ENCODE data around the gene FAM193A.

FAM193A gene, protein sequence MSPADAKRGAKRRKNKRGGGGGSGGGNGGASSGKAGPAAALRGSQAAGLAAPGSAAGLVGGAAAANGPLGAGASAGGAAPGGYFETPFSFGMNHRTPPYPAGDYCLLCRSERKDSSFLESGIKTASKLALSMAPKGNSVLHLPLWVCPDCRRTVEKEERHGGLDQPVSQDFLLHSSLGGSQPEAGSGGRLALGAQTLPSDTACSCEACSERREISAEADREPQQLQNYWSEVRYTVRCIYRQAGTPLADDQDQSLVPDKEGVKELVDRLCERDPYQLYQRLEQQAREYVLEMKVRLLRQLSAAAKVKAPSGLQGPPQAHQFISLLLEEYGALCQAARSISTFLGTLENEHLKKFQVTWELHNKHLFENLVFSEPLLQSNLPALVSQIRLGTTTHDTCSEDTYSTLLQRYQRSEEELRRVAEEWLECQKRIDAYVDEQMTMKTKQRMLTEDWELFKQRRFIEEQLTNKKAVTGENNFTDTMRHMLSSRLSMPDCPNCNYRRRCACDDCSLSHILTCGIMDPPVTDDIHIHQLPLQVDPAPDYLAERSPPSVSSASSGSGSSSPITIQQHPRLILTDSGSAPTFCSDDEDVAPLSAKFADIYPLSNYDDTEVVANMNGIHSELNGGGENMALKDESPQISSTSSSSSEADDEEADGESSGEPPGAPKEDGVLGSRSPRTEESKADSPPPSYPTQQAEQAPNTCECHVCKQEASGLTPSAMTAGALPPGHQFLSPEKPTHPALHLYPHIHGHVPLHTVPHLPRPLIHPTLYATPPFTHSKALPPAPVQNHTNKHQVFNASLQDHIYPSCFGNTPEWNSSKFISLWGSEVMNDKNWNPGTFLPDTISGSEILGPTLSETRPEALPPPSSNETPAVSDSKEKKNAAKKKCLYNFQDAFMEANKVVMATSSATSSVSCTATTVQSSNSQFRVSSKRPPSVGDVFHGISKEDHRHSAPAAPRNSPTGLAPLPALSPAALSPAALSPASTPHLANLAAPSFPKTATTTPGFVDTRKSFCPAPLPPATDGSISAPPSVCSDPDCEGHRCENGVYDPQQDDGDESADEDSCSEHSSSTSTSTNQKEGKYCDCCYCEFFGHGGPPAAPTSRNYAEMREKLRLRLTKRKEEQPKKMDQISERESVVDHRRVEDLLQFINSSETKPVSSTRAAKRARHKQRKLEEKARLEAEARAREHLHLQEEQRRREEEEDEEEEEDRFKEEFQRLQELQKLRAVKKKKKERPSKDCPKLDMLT (N-terminal part only)

DNA sequence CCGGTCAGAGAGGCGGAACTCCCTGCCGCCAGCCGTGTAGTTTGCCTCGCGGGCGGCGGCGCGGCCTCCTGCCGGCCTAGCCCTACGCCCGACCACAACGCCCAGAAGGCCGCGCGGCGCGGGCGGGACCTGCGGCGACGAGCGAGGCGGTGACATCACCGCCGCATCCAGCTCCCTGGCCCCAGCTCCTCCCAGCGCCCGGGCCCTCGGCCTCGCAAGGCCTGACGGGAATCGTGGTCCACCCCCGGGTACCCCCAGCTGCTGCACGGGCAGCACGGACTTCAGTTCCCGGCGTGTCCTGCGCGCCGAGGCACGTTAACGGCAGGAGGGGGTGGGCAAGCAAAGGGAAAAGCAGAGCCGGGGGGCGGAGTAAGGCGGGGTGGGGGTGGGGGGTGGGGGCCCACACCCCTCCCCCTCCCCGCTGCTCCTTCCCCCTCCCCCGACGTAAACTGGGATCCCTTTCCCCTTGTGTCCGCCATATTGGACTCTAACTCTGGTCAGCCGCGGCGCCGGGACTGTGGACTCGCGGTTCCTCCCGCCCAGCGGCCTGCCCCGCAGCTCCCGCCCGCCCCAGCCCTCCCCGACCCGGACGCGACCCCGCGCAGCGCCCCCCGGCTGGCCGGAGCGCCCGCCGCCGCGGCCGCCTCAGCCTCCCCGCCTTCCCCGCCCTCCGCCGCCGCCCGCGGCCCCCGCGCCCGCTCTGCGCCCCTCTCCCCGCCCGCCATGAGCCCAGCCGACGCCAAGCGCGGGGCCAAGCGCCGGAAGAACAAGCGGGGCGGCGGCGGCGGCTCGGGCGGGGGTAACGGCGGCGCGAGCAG lies at the start of gene FAM193A:
FAM193A (plus strand) TSS at position 455 of the 818 bp plus-strand sequence; CDS start at position 724, 269 bp downstream.
- peak; percentile 83 to 100 (median 99) for DNase-seq

DNA sequence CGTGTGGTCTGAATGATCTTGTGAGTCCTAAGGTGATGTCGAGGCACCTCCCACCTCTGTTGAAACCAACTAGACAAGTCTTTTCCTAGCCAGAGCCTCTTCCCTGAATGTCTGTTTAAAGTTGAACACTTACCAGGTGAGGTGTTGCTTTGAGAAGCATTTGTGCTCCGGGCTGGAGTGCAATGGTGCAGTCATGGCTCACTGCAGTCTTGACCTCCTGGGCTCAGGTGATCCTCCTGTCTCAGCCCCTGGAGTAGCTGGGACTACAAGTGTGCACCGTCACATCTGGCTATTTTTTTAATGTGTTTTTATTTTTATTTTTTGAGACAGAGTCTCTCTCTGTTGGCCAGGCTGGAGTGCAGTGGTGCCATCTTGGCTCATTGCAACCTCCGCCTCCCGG lies 49.5 kb upstream of the FAM193A start:
- no peak for DNase-seq

DNA sequence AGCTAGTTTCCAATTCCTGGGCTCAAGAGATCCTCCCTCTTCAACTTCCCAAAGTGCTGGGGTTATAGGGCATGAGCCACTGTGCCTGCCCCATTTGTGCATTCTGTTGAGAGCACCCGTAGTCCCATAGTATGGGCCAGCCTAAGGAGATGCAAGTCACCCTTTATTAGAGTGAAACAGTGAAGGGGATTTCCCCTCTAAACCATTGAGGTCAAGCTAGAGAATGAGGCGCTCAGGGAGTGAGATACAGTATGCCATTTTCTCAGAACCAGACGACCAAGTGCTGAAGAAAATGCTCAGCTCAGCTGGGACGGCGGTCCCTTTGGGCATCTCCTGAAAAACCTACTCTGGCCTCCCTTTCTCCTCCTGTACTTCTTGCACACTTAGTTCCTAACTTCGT lies 48.8 kb upstream of the FAM193A start:
- no peak for DNase-seq

DNA sequence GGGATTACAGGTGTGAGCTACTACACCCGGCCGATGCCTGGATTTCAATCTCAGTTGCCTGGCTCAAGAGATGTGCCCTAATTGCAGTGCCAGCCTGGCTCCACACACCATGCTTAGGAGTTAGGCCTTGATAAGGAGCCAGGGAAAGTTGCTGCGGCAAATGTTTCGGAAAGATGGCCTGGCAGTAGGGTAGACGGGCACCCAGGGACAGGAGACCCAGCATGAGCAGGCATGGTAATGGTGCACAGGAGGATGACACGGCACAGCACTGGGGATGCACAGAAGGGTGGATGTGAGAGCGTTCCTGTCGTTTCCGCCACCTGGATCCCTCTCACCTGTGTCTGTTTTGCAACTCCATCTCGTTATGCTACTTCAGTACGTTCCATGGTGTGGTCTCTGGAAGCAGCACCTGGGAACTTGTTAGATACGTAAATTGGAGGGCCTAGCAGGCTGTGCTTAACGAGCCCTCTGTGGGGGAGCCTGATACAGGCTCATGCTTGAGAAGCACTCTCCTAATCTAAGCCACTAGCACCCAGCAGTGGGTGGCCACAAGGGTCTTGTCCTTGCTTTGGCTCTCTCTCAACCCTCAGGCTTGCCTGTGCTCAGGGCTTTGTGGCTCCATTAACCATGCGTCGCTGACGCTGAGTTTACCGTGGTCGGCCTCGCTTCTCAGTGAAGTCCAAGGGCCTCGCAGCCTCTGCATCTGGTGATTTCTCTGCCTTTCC lies 47.2 kb upstream of the FAM193A start:
- no peak for DNase-seq

DNA sequence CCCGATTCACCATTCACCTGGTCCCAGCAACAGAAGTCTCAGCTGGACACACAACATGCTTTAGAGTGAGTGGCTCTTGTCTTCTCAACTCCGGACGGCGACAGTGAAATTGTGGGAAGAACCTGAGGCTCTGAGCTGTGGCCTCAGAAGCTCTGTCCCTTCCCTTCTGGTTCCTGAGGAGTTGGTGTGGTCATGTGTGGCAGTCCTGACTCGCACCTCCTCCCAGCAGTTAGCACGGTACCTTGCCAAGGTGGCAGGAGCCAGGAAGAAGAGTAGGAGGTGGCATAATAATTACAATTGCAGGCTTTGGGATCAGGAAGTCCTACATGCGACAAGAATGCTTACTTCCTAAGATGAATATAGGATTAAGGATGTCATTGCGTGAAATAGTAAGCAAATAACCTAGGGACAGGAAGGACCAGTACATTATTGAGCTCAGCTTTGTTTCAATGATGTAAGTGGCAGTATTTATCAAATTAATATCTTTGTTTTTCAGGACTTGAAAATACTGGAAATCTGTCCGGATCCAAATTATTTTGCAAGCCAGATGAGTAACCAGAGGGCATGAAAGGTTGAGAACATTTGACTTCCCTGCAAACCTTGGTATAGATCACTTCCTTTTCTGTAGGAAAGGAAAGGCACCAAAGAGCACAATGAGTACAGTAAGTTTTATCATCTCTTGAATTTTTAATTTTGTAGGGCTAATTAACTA lies 46.5 kb upstream of the FAM193A start:
- DNase-seq = no peak

DNA sequence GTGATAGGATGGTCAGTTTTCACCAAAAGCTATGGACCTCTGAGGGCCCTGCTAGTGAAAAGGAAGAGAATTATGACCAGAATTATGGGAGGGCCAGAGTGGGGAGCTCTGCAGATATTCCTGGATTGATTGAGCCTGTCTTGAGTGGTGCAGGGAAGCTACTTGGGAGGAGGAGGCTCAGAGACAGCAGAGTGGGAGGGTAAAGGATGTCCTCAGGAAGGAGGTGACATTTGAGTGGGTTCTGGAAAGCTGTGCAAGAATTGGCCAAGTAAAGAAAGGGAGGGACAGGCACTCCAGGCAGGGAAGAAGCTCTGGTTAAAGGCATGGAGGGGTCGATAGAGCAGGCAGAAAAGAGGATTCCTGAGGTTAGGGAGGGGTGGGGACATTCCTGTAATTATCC lies 43.5 kb upstream of the FAM193A start:
- no peak for DNase-seq

DNA sequence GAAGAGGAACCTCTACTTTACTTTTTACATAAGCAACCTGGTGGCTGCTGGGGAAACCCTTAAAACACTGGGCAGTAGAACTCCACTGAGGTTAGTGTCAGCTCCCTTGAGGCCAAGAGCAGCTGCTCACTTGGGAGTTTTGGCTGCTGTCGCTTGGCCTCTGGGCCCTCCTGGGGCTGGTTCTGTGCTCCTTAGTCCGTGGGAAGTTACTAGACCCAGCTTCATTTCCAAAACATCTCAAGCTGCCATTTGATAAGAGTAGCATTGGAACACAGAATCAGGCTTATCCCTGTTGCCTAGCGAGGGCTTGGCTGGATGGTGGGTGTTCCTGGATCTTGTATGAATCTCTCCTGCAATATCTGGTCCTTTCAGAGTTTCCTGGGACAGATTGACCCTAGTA lies 41.5 kb upstream of the FAM193A start:
- no peak for DNase-seq

DNA sequence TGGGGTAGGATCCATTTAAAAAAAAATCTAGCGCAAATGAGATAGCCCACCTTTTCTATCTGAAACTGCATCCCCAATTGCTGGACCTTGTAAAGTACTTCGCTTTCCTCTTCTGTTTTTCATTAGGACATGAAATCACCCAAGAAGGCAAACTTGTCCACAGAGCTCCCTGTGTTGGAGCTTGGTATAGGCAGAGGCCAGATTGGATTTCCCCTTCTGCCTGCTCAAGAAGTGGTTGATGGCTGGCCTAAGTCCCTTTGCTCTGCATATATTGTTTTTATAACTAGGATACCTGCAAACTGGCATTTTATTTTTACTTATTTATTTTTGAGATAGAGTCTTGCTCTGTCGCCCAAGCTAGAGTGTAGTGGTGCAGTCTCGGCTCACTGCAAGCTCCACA lies 39.1 kb upstream of the FAM193A start:
- no peak for DNase-seq

DNA sequence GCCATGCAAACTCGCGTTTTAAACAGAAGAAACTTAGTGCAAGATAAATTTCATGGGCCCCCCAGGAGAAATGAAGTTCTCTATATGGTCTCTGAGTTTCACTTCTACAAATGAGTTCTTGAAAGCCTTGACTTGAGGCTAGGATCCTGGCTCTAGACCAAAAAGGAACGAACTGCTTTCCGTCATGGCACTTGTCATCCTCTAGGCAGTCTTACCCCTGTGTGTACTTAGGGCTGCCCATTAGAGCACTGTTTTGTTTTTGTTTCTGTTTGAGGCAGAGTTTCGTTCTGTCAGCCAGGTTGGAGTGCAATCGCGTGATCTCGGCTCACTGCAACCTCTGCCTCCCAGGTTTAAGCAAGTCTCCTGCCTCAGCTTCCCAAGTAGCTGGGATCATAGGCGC lies 38.5 kb upstream of the FAM193A start:
- DNase-seq = peak in 3 of 58 donors; percentile 4 to 26 (median 13)

DNA sequence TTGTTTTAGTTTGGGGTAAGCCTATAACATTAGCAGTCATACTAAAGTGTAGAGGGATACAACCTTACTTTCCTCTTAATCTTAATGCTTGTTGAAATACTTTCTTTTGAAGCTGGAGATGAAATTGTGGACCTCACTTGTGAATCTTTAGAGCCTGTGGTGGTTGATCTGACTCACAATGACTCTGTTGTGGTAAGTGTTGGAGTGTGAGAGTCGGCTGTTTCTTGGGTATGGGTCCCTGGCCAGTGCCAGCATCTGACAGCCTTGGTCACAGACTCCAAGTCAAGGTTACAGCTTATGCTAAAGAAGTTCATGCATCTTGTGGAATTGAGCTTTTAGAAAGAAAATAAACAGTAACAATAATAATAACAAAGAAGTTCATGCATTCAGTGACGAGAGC lies 35.9 kb upstream of the FAM193A start:
- DNase-seq = no peak

DNA sequence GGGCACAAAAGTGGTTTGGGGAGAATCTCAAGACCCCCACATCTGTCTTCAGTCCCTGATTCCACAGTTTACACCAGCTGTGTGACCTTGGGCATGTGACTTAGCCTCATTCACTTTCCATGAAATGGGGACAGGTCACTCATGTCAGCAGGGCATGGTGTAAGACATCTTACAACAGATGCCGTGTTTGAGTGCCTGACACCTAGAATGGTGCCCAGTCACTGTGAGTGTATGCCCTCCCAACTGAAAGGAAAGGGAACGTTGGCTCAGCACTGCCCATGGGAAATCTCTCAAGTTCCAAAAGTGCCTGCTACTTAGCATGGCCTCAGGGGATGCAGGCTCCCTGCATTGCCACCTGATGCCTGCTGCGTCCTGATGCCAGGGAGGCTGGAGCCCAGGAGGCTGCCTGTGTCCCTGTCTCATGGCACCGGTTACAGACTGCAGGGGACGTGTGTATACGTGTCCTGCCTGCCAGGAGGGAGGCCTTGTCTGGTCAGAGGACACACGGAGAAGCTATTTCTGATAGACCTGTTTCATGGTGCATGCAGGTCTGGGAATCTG lies 35.3 kb upstream of the FAM193A start:
- DNase-seq = no peak

DNA sequence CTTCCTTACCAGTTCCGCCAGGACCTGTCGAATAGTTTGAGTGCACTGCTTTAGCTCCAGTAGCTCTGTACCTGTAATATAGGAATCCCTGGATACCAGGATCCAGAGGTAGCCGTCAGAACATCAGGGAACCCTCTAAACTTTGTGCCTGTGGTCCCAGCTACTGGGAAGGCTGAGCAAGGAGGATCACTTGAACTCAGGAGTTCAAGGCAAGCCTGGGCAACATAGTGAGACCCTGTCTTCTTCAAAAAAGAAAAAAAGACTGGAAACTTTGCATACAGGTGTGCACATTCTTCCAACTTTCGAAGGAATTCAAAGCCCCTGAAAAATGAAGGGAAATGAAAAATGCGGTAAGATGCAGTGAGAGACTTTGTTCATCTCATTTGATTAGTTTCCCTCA lies 32.6 kb upstream of the FAM193A start:
- no peak for DNase-seq

DNA sequence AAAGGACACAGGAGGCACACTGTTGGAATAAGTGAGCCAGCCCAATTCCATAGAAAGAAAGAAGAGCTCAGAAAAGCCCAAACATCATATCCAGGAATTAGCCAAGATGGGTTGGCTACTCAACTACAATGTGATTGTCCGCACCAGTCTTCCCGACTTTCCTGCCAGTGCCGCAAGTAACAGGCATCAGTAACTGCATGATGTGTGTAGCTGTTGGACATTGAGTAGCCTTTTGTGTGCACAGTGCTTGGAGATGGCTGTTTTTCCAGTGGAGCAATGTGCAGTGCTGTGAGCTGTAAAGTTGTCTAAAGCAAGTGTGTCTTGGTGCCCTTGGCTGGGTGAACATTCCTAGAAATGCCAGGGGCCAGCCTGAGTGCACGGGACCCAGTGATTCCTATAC lies 29.2 kb upstream of the FAM193A start:
- no peak for DNase-seq

DNA sequence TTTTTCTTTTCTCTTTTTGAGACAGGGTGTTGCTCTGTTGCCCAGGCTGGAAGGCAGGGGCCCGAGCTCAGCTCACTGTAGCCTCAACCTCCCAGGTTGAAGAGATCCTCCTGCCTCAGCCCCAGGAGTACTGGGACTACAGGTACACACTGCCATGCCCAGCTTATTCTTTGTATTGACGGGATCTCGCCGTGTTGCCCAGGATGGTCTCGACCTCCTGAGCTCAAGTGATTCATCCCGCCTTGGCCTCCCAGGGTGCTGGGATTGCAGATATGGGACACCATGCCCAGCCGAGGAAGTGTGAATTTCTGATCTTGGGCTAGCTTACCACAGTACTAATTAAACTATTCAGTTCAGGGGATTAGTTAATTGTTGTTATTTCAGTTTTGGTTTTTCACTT lies 28.6 kb upstream of the FAM193A start:
- DNase-seq = no peak

DNA sequence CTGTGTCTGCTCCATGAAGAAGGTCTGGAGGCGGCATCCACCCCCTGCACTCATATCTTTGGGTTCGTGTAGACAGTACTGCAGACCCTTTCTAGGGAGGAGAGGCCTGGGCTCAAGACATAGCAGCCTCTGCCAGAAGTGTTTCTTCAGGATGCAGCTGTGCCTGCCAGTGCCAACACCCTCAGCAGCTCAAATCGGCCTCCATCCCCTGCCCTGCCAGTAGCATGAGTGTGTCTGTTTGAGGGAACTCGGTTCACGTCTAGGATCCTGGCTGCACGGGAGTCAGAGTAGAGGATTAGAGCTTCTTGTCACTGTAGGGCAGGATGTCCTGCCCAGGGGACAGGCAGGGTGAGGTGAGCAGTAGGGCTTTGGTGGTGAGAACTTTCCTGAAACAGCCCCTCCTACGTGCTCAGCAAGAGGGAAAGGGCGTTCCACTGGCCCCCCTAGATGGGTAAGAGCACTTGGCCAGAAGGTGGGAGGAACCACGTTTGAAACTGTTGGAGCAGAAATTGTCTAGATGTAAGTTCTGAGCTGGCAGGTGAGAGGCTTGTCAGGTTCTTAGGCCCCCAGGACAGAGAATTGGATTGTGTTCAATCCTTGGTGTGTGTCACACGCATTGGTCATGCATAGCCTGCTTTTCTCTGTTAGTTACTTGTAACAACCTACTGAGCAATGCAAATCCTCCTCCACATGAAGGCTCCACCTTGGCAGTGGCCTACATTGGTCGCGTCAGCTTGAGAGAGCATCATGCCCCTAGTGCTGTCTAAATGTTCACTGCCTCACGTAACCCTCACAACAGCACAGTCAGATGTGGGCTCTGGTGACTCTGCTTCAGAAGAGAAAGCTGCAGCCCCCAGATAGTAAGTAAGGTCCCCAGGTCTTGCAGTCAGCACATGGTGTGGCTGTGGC lies 25.8 kb upstream of the FAM193A start:
- peak in 2 of 58 donors; percentile 10 to 13 for DNase-seq

DNA sequence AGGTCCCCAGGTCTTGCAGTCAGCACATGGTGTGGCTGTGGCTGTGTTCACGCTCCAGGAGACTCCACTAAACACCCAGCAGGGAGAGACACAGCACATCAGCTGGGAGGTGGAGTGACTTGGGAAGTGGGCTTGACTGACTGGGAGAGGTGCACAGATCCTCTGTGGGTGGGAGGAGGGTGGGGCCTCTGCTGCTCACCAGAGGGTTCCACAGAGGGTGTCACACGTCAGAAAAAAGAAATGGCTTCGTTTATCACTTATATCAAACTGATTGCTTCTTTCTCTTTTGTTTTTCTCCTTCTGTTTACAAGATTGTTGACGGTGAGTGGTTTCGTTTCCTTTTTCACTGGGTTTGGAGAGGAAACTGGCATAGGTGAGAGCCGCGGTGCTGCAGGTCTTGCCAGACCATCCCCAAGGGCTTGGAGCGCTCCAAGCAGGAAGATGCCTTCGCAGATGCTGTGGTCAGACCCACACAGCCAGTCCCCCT lies 24.8 kb upstream of the FAM193A start:
- peak in 6 of 58 donors; percentile 7 to 44 (median 25) for DNase-seq

DNA sequence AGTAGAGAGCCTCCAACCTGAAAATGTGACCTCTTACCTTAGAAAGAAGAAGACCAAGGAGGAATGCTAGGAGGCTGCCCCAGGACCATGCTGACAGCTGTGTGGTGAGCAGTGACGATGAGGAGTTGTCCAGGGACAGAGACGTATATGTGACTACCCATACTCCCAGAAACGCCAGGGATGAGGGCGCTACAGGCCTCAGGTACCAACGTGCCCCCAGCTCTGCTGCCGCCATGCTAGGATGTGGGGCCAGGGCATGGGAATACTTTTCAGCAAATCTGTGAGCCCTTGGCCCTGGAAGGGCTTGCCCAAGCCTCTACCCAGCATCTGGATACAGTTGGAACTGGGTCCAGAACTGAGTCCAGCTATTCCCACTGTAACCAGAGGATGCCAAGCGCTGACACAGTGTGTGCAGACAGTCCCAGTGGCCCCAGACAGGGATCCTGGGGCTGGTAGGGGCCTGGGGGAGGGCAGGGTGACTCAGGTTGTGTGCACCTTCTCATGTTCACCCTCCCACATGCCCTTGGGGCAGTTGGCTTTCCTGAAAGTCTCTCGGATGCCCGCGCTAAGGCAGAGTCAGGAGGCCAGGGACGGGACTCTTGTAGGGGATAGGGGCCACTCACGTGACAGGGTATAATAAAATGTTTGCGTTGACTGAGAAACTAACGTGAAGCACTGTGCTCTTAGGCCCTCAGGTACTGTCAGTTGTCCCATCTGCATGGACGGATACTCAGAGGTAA lies 23.9 kb upstream of the FAM193A start:
- DNase-seq = no peak

Data from anterior cingulate cortex (tissue), 58 donors.